SK-N-SH (cell line): ENCODE measurements around the gene KCTD11.

ENCODE experiments used
- FOXJ3 ChIP-seq: sonication (generic); formaldehyde crosslinking; IDR thresholded peaks from 2 replicates; pipeline ENCODE4 v1.5.1; 2020; ENCODE audit warnings: mild to moderate bottlenecking, missing genetic modification reagents
- POLR2AphosphoS5 ChIP-seq: IDR thresholded peaks from 2 replicates; pipeline ENCODE4 v1.6.1; 2012; ENCODE audit warnings: low read depth, low read length
- RFX5 ChIP-seq: IDR thresholded peaks from 2 replicates; pipeline ENCODE4 v1.6.1; 2012; ENCODE audit warnings: mild to moderate bottlenecking, improper control_type of control experiment, low read length
- YY1 ChIP-seq: IDR thresholded peaks from 2 replicates; pipeline ENCODE4 v1.4.0; 2012; ENCODE audit warnings: low read depth, mild to moderate bottlenecking
- TF ChIP-seq, protein P1 (sequence below): fragments of 200-600 bp; sonication (generic); IDR thresholded peaks from 2 replicates; pipeline ENCODE4 v1.6.1; 2017; ENCODE audit warnings: antibody characterized with exemption, mild to moderate bottlenecking, moderate library complexity
- TF ChIP-seq, protein P2 (sequence below): IDR thresholded peaks from 2 replicates; pipeline ENCODE4 v1.6.1; 2012; ENCODE audit warnings: mild to moderate bottlenecking, low read depth, low read length, moderate library complexity

DNA sequence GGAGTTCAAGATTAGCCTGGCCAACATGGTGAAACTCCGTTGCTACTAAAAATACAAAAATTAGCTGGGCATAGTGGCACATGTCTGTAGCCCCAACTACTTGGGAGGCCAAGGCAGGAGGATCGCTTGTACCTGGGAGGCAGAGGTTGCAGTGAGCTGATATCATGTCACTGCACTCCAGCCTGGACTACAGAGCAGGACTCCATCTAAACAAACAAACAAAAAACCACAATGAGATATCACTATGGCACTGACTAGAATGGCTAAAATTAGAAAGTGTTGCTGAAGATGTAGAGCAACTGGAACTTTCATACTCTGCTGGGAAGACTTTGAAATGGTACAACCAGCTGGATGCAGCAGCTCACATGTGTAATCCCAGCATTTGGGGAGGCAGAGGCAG, 22.4 kb downstream of the KCTD11 start:
- TF ChIP-seq YY1 (no peak), POLR2AphosphoS5 (no peak), FOXJ3 (CRISPR knock-in tag) (no peak), RFX5 (no peak)
- TF ChIP-seq, protein P1, sequence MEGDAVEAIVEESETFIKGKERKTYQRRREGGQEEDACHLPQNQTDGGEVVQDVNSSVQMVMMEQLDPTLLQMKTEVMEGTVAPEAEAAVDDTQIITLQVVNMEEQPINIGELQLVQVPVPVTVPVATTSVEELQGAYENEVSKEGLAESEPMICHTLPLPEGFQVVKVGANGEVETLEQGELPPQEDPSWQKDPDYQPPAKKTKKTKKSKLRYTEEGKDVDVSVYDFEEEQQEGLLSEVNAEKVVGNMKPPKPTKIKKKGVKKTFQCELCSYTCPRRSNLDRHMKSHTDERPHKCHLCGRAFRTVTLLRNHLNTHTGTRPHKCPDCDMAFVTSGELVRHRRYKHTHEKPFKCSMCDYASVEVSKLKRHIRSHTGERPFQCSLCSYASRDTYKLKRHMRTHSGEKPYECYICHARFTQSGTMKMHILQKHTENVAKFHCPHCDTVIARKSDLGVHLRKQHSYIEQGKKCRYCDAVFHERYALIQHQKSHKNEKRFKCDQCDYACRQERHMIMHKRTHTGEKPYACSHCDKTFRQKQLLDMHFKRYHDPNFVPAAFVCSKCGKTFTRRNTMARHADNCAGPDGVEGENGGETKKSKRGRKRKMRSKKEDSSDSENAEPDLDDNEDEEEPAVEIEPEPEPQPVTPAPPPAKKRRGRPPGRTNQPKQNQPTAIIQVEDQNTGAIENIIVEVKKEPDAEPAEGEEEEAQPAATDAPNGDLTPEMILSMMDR = no peak
- TF ChIP-seq, protein P2, sequence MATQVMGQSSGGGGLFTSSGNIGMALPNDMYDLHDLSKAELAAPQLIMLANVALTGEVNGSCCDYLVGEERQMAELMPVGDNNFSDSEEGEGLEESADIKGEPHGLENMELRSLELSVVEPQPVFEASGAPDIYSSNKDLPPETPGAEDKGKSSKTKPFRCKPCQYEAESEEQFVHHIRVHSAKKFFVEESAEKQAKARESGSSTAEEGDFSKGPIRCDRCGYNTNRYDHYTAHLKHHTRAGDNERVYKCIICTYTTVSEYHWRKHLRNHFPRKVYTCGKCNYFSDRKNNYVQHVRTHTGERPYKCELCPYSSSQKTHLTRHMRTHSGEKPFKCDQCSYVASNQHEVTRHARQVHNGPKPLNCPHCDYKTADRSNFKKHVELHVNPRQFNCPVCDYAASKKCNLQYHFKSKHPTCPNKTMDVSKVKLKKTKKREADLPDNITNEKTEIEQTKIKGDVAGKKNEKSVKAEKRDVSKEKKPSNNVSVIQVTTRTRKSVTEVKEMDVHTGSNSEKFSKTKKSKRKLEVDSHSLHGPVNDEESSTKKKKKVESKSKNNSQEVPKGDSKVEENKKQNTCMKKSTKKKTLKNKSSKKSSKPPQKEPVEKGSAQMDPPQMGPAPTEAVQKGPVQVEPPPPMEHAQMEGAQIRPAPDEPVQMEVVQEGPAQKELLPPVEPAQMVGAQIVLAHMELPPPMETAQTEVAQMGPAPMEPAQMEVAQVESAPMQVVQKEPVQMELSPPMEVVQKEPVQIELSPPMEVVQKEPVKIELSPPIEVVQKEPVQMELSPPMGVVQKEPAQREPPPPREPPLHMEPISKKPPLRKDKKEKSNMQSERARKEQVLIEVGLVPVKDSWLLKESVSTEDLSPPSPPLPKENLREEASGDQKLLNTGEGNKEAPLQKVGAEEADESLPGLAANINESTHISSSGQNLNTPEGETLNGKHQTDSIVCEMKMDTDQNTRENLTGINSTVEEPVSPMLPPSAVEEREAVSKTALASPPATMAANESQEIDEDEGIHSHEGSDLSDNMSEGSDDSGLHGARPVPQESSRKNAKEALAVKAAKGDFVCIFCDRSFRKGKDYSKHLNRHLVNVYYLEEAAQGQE = no peak
